HG02623 (cell line): ENCODE data around the gene CACNA1I.

Experiments used
- ATAC-seq: cut with Tn5 transposase; IDR thresholded peaks from one replicate; pipeline ENCODE4 v1.9.1; 2021; ENCODE audit warnings: moderate library complexity; ENCODE audit not compliant: unreplicated experiment

Gene CACNA1I

DNA sequence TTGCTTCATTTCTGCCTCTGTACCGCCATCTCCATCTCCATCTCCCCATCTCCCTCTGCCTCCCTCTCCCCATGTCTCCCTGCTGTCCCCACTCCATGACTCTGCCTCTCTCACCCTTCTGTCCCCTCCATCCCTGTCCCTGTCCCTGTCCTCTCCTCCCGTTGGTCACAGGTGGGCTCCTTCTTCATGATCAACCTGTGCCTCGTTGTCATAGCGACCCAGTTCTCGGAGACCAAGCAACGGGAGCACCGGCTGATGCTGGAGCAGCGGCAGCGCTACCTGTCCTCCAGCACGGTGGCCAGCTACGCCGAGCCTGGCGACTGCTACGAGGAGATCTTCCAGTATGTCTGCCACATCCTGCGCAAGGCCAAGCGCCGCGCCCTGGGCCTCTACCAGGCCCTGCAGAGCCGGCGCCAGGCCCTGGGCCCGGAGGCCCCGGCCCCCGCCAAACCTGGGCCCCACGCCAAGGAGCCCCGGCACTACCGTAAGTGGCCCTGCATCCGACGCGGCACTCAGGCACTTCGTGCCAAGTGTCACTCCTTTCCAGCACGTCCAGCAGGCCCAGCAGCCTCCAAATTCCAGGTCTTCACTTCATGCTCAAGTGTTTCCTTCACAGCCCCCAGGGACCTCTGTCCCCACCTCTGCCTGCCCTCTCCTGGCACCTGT lies 76.0 kb downstream of the CACNA1I start:
- no peak for ATAC-seq

DNA sequence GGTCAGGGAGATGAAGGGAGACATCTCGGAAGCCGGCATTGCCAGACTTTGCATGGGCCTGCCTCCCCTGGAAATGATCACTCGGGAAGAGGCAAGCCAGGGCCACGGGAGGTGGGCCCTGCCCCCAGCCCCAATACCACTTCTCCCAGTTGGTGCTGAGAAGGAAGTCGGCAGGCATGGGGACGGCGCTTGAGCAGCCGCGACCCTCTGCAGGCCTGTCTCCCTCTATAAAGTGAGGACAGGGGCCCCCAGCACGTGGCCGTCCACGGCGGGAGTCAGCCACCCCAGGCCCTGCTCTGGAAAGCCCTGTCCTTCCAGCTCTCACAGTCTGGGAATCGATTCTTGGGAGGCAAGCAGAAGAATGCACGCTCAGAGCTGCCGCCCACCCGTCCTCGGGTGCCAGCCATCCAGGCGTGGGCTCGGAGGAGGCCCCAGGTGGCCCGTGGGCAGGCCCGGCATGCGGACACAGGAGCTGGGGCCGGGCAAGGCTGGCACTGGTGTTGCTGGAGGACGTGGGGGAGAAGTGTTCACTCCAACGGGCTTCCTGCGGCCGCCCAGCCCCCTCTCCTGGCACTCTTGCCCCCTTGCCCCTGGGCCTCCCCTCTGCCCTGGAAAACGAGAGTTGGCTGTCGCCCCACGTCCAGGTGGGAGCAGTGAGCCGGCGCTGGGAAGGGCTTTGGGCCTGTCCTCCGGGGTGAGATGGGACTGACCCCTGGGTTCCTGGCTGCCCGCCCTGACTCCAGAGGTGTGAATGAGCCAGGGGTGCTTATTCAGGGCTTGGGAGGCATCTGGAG lies 77.5 kb downstream of the CACNA1I start:
- ATAC-seq = no peak

DNA sequence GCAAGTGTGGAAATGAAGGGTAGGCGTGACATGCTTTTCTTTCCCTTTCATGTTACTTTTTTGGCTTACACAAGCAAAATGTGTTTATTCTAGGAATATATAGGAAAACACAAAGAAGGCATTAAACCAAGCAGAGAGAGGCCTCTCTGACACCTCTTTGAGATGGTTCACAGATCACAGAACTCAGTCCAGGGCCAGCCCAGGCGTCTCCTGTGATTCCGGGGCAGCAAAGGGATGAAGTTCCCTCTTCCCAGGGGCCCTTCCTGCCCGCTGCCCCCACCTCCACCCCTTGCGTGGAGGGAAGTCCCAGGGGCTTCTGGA lies 78.0 kb downstream of the CACNA1I start:
- no peak for ATAC-seq

DNA sequence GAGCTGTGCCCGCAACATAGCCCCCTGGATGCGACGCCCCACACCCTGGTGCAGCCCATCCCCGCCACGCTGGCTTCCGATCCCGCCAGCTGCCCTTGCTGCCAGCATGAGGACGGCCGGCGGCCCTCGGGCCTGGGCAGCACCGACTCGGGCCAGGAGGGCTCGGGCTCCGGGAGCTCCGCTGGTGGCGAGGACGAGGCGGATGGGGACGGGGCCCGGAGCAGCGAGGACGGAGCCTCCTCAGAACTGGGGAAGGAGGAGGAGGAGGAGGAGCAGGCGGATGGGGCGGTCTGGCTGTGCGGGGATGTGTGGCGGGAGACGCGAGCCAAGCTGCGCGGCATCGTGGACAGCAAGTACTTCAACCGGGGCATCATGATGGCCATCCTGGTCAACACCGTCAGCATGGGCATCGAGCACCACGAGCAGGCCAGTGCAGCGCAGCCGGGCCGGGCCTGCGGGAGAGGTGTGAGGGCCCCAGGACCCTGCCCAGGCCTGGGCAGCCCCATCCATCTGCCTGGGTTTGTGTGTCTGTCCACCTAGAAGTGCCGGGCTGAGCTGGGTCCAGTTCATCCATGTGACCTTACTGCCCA lies 79.0 kb downstream of the CACNA1I start:
- no peak for ATAC-seq

DNA sequence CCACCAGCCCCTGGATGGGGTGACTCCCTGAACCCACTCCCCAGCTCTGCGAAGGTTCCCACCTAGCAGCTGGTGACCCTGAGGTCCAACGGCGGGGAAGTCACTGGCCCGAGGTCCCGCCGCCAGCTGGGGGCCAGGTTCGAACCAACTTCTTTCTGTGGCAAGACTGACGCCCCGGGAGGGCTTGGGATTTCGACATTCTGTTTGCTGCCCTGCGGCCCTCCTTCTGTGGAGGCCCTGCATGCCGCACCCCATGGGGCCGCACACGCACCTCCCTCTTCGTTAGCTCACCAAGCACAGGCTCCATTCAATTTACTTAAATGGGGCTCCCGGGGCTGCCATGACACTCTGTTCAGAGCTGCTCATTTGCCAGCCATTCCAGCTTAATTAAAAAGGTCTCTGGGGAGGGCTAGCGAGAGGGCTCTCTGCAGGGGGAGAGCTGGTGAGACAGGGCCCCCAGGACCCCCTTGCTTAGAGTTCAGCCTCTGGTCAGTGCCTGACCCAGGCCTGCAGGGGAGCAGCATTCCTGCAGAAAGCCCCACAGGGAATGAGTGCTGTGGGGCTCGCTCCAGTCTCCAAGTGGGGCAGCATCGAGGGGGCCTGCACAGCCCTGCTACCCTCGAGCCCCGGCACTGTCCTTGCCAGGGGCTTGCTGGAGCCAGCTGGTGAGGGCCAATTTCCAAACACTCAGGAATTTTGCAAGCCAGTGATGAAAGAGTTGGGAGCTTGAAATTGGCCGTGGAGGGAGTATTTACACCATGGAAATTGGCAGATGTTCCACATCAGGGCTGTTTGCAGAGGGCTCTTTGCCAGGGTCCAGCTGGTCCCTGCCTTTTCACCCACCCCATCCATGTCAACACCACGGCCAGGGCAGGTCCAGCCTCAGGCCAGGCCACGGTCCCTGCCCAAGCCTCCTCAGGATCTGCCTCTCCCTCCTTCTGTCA lies 80.8 kb downstream of the CACNA1I start:
- no peak for ATAC-seq

DNA sequence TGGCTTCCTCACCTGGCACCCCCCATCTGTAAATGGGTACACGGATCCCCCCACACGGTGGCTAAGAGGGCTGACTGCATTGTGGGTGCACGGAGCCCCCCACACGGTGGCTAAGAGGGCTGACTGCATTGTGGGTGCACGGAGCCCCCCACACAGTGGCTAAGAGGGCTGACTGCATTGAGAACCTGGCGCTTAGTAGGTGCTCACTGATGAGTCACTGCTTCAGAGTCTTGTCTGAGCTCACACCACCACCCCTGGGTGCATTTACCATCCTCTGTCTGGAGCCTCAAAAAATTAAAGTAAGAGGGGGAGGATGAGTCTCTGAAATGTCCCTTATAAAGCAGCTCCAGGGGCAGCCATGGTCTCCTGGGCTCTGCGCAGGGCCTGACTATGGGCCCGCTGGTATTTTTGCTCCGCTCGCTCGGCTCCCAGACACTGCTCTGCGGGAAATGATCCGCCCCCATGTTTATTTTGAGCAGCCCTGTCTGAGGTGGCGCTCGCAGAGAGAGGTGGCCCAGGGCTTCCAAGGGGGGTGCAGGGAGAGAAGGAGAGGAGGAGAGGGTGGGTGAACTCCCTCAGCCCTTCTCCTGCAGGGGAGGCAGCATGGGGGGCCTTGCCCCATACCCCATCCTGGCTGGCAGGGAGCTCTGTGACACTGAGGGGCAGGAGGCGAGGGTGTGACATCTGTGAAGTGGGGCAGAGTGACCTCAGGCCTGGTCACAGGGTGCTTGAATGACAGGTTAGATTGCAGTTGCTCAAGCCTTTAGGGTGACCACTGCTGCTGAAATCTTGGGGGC lies 82.6 kb downstream of the CACNA1I start:
- no peak for ATAC-seq

DNA sequence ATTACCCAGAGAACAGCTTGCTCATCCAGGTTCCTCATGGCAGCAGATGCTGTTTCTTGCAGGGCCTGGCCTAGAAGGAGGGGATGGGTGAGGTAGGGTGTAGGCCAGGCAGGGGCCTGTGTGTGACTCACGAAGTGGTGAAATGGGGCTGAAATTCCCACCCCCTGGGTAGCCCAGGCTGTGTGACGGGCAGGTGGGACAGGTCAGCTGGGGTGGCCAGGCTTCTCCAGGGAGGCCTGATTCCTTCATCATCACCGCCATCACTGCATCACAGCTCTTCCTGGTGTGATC lies 83.2 kb downstream of the CACNA1I start:
- ATAC-seq = no peak

DNA sequence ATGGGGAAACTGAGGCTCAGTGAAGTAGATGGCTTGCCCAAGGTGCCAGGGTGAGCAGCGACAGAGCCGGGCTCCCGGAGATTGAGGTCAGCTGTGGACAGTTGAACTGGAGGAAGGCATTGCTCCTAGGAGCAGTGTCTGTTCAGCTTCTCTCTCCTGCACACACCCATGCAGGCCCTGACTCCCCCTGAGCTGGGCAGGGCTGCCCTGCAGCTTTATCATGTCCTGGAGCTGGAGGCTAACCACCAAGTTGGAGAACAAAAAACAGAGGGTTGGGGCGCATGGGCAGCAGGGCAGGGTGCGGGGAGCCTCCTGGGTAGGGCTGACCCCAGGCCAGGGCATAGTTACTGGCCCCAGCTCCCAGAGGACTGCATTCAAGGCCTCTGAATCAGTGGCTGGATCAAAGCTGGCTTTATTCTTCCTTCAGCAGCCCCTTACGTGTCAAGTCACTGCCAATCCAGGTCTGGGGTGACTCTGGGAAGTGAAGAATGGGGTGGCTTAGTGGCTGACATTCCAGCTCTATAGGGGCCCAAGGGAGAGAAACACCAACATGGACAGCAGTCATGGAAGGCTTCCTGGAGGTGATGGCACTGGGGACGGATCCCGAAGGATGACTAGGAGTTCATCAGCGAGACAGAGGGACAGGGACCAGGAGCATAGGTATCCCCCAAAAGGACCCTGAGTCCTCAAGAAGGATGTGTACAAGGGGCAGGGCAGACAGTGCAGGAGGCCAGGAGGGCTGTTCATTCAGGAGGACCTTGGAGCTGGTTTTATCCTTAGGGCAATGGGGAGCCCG lies 83.8 kb downstream of the CACNA1I start:
- ATAC-seq = no peak

DNA sequence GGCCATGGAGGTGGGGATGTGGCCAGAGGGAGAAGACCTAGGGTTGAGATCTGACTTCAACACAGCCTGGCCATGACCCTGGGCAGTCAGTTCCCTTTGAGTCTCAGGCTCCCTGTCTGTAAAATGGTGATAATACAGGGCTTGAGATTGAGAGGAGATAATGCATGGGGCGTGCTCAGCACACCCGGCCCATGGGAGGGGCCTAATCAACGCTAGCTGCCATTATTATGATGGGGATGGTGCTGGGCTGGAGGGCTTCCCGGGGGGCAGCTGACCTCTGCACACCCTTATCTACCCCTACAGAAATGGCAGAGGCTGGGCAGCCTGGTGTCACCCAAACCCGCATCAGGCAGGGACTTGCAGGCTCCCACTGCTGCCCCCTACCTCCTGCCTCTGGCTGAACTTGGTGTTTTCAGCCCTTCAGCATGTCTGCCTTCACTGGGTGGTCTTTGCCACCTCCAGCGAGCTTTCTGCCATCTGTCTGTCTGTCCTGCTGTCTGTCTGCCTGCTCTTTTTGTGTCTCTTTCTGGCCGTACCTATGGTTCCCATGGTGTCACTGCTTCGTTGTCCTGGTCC lies 84.5 kb downstream of the CACNA1I start:
- ATAC-seq = no peak

DNA sequence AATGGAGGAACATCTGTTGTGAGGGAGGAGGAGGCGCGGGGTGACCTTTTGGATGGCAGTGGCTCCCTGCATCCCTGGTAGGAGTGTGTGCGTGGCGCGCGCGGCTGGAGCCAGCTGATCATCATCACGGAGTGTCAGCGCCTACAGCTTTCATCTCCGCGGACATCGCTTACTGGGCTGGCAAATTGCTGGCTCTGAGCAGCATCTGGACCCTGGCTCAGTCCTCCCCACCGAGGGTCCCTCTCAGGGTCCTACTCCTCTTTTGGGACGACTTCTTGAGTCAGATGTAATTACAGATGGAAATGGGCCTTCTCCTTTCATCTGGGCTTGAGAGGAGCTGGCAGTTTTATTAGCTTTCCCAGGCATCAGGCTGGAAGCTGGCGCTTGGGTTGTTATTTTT lies 85.3 kb downstream of the CACNA1I start:
- no peak for ATAC-seq

DNA sequence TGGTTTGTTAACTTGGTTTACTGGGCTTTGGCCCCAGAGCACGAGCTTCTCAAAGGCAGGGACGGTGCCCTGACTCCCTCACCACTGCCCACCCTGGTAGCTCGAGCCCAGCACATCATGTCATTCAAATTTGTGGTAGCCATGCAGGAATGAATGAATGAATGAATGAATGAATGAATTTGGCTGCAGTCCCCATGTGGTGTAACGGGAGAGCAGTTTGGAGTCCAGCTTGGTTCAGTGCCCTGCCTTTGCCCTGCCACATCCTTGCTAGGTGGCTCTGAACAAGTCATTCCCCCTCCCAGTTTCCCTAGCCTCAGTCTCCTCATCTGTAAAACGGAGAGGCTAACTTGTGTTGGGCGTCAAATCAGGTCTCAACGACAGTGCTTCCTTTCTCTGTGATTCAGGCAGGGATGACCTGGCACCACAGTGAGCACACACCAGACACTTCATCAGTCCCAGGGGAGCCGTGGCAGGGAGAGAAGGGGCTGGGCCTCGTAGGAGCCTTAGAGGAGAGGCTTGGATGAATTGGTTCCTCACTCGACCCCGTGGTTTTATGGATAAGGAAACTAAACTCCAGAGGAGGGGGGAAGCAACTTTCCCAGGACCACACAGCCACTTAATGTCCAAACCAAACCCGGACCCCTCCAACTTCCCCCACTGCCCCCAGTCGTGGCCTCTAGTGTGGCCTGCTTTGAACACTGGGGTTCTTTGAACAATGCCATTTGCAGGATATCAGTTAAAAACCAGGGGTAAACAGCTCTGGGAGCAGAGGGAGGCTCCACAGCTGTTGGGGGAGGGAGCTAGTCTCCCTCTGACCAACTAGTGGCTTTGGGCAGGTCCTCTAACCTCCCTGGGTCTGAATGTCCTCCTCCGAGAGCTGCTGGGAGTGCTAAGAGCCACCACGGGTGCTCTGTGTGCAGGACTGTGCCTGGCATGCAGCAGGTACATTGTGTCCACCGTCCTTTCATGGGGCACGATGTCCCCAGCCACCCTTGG lies 86.2 kb downstream of the CACNA1I start:
- no peak for ATAC-seq

DNA sequence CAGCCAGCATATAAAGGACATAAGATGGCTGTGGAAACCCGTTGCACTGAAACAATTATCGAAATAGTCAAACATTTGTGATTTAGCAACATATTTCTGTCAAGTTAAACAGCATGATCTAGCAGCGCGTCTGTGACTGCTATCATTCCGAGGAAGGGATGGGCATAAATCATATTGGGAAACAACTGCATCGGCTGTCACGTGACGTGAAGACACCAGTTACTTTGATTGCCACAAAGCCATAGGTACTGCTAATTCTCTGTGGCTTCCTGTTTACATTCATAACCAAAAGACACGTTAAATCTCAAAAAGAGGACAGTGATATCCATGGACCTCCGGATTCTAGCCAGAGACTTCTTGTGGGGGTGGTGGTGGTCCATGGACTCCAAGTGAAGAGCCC lies 87.8 kb downstream of the CACNA1I start:
- no peak for ATAC-seq

DNA sequence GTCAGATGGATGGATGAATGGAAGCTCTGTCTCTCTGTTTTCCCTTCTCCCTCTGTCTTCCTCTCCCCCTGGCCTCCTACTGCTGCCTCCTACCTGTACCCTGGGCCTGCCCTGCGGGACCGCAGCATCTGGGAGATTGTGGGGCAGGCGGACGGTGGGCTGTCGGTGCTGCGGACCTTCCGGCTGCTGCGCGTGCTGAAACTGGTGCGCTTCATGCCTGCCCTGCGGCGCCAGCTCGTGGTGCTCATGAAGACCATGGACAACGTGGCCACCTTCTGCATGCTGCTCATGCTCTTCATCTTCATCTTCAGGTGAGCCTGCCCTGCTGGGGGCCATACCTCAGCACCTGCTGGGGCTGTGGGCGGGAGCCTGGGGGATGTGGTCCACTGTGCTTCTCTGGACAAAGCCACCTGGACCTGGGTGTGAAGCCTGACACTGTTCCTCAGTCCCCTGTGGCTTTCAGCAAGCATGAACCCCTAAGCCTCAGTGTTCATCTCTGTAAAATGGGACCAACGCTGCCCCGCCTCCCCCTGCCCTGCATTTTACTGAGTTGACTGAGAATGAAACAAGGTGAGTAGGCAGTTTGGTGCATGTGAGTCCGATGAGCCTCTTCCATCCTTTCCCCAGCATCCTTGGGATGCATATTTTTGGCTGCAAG lies 88.4 kb downstream of the CACNA1I start:
- ATAC-seq = no peak

DNA sequence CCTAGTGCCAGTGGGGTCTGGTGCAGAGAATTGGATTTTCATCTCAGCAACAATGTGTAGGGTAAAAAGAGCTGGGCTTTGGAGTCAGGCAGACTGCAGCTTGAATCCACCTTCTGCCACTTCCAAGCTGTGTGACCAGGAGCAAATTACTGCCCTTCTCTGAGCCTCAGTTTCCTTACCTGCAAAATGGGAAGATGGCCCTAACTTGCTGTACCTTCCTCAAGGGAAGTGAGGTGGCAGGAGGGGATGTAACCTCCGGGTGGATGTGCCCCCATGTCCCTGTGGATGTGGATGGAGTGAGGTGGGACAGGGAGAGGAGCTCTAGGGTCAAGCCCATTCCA lies 90.9 kb downstream of the CACNA1I start:
- ATAC-seq = no peak

DNA sequence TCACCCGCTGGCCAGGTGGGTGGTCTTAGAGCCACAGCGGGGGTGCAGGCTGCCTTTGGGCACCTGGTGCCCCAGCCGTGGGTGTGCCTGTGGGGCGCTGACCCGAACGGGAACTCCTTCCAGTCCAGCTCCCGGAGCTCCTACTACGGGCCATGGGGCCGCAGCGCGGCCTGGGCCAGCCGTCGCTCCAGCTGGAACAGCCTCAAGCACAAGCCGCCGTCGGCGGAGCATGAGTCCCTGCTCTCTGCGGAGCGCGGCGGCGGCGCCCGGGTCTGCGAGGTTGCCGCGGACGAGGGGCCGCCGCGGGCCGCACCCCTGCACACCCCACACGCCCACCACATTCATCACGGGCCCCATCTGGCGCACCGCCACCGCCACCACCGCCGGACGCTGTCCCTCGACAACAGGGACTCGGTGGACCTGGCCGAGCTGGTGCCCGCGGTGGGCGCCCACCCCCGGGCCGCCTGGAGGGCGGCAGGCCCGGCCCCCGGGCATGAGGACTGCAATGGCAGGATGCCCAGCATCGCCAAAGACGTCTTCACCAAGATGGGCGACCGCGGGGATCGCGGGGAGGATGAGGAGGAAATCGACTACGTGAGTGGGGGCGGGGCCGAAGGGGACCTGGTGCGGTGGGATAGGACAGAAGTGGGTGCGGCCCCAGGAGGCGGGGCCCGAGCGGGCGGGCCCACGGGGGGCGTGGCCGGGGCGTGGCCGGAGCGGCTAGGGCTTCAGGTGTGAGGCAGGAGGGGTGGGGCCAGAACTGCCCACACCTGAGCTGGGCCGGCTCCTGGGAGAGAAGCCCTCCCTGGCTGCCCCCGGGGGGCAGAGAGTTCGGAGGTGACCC lies 91.5 kb downstream of the CACNA1I start:
- ATAC-seq = no peak

DNA sequence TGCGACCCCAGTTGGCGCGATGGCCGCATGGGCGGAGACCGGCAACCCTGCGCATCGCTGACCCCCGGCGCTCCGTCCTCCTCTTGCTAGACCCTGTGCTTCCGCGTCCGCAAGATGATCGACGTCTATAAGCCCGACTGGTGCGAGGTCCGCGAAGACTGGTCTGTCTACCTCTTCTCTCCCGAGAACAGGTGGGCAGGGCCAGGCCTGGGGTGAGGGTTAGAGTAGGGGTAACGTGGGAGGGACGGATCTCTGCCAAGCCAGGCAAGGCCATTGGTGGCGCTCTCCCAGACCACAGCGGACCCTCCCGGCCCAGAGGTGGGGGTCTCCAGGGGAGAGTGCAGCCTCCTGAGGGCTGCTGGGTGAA lies 92.1 kb downstream of the CACNA1I start:
- no peak for ATAC-seq

DNA sequence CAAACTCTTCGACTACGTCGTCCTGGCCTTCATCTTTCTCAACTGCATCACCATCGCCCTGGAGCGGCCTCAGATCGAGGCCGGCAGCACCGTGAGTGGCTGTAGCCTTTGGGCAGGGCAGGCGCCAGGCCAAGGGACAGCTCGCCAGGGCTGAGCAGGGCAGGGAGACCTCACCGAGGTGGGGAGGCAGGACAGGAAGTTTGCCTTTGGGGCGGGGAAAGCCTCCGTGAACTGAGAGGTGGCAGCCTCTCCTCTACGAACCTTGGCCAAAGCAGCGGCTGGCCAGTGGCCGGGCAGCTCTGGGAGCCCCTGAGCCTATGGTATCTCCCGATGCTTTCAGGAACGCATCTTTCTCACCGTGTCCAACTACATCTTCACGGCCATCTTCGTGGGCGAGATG lies 93.2 kb downstream of the CACNA1I start:
- ATAC-seq = no peak
